ENCODE data around the gene ZDHHC3. TPM values are rescaled to one million over a fixed set of nuclear protein-coding genes. Genes with fewer than 3 reads are reported as not detected.

Gene ZDHHC3
- total RNA-seq, 1 experiment from 2014 or later = 84.9 TPM

DNA sequence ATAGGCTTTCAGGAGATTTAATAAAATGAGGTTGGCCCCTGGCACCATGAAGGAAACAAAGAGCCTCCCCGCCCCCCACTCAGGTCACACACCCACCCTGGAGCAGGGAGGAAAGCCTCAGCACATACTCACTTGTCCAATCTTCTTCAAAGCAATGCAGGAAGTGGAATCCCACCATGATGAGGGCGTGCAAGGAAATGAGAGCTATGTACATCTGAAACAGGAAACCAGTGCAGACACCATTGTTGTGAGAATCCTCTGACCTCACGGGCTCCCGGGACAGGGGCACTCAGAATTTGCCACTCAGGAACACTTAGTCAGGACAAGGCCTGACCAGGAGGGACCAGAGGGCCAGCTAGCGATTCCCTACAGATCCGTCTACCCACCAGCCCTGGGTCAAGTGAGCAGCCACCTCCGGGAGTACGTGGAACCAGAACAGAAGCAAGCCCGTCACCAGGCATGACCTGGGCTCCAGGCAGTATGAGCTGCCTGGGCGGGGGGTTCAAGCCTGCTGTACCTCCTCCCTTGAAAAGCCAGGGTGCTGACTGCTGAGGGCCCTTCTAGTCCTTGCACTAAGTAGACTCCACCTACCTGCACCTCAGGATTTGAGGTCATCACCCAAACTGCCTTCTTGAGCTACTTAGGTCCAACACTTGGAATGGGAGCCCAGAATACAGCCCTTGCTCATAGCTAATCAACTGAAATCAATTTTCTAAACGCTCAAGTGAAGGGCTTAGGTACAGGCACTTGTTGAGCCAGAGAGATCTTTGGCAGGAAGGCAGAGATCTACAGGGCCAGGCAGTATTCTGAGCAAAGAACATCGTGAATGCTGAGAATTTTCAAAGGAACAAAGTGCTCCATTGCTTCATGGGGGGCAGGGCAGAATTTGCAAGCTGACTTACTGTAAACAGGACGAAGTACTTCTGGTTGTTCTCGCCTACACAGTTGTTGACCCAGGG lies 42.7 kb downstream of the ZDHHC3 start:
- CTCF ChIA-PET = no interaction called here
- no peaks in the 10 kb centered on the region for H3K9me3 Mint-ChIP-seq (ENCODE audit: low read depth, unreplicated experiment)
- peaks cover 6% of the 10 kb centered on the region for H3K36me3 Mint-ChIP-seq (ENCODE audit: insufficient read depth, unreplicated experiment)
- no TSS peak for BruUV-seq (replicated peaks)
- DNase-seq = no peak
- no peak for TF ChIP-seq CTCF (IDR thresholded peaks at IDR 0.05; ENCODE audit: unreplicated experiment)
- no peaks in the 10 kb centered on the region for H3K4me1 Mint-ChIP-seq (ENCODE audit: low read depth, unreplicated experiment)
- intact Hi-C loops (cut with micrococcal nuclease; ENCODE audit: unreplicated experiment) = no loop called here
- no peak overlapping the region for H3K4me3 Mint-ChIP-seq (ENCODE audit: low read depth, unreplicated experiment)
- no peak overlapping the region for H3K27ac Mint-ChIP-seq (ENCODE audit: unreplicated experiment)
- no peaks in the 10 kb centered on the region for H3K27me3 Mint-ChIP-seq (ENCODE audit: unreplicated experiment)

GRCh38 chr3:44932271-44932670 lies 43.7 kb downstream of the ZDHHC3 start:
- TF ChIP-seq CTCF (IDR thresholded peaks at IDR 0.05; ENCODE audit: unreplicated experiment) = no peak
- Mint-ChIP-seq H3K4me3 (ENCODE audit: low read depth, unreplicated experiment) (no peak overlapping the region), H3K4me1 (ENCODE audit: low read depth, unreplicated experiment) (no peaks in the 10 kb centered on the region), H3K36me3 (ENCODE audit: insufficient read depth, unreplicated experiment) (peaks cover 7% of the 10 kb centered on the region), H3K27ac (ENCODE audit: unreplicated experiment) (no peak overlapping the region), H3K9me3 (ENCODE audit: low read depth, unreplicated experiment) (no peaks in the 10 kb centered on the region), H3K27me3 (ENCODE audit: unreplicated experiment) (no peaks in the 10 kb centered on the region)
- CTCF ChIA-PET = no interaction called here
- no peak for DNase-seq
- intact Hi-C loops (cut with micrococcal nuclease; ENCODE audit: unreplicated experiment) = no loop called here
- no TSS peak for BruUV-seq (replicated peaks)

- BruUV-seq (replicated peaks) = no TSS peak
- no peaks in the 10 kb centered on the region for H3K27me3 Mint-ChIP-seq (ENCODE audit: unreplicated experiment)
- peaks cover 12% of the 10 kb centered on the region for H3K36me3 Mint-ChIP-seq (ENCODE audit: insufficient read depth, unreplicated experiment)
- H3K4me3 Mint-ChIP-seq (ENCODE audit: low read depth, unreplicated experiment) = no peak overlapping the region
- H3K4me1 Mint-ChIP-seq (ENCODE audit: low read depth, unreplicated experiment) = no peaks in the 10 kb centered on the region
- CTCF ChIA-PET = no interaction called here
- intact Hi-C loops (cut with micrococcal nuclease; ENCODE audit: unreplicated experiment) = no loop called here
- TF ChIP-seq CTCF (IDR thresholded peaks at IDR 0.05; ENCODE audit: unreplicated experiment) = no peak
- H3K27ac Mint-ChIP-seq (ENCODE audit: unreplicated experiment) = no peak overlapping the region
- no peaks in the 10 kb centered on the region for H3K9me3 Mint-ChIP-seq (ENCODE audit: low read depth, unreplicated experiment)
- no peak for DNase-seq
Measured at GRCh38 chr3:44931791-44932190, 44.2 kb downstream of the ZDHHC3 start.

- no peaks in the 10 kb centered on the region for H3K4me1 Mint-ChIP-seq (ENCODE audit: low read depth, unreplicated experiment)
- no peak for TF ChIP-seq CTCF (IDR thresholded peaks at IDR 0.05; ENCODE audit: unreplicated experiment)
- no peaks in the 10 kb centered on the region for H3K27me3 Mint-ChIP-seq (ENCODE audit: unreplicated experiment)
- CTCF ChIA-PET = no interaction called here
- BruUV-seq (replicated peaks) = no TSS peak
- no peak for DNase-seq
- intact Hi-C loops (cut with micrococcal nuclease; ENCODE audit: unreplicated experiment) = no loop called here
- no peaks in the 10 kb centered on the region for H3K9me3 Mint-ChIP-seq (ENCODE audit: low read depth, unreplicated experiment)
- peaks cover 18% of the 10 kb centered on the region for H3K36me3 Mint-ChIP-seq (ENCODE audit: insufficient read depth, unreplicated experiment)
- H3K4me3 Mint-ChIP-seq (ENCODE audit: low read depth, unreplicated experiment) = no peak overlapping the region
- no peak overlapping the region for H3K27ac Mint-ChIP-seq (ENCODE audit: unreplicated experiment)
Measured at GRCh38 chr3:44930911-44931310, 45.1 kb downstream of the ZDHHC3 start.

Data from Calu3 (cell line).